ENCODE measurements around the gene DAG1. TPM values are rescaled to one million over a fixed set of nuclear protein-coding genes. Genes with fewer than 3 reads are reported as not detected.

DAG1 gene
- polyA plus RNA-seq, 1 of the 3 experiments (the other 2 are of a cell fraction) = 54.4 TPM

DNA sequence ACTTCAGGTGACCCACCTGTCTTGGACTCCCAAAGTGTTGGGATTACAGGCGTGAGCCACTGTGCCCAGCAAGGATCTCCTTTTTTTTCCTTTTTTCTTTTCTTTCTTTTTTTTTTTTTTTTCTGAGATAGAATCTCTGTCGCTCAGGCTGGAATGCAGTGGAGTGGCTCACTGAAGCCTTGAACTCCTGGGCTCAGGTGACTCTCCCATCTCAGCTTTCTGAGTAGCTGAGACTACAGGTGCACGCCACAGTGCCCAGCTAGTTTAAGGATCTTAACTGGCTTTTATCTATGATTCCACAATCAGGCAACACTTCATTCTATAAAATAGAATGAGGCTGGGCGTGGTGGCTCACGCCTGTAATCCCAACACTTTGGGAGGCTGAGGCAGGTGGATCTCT is 24.7 kb upstream of the DAG1 start (continued):
- TF ChIP-seq, protein P1, sequence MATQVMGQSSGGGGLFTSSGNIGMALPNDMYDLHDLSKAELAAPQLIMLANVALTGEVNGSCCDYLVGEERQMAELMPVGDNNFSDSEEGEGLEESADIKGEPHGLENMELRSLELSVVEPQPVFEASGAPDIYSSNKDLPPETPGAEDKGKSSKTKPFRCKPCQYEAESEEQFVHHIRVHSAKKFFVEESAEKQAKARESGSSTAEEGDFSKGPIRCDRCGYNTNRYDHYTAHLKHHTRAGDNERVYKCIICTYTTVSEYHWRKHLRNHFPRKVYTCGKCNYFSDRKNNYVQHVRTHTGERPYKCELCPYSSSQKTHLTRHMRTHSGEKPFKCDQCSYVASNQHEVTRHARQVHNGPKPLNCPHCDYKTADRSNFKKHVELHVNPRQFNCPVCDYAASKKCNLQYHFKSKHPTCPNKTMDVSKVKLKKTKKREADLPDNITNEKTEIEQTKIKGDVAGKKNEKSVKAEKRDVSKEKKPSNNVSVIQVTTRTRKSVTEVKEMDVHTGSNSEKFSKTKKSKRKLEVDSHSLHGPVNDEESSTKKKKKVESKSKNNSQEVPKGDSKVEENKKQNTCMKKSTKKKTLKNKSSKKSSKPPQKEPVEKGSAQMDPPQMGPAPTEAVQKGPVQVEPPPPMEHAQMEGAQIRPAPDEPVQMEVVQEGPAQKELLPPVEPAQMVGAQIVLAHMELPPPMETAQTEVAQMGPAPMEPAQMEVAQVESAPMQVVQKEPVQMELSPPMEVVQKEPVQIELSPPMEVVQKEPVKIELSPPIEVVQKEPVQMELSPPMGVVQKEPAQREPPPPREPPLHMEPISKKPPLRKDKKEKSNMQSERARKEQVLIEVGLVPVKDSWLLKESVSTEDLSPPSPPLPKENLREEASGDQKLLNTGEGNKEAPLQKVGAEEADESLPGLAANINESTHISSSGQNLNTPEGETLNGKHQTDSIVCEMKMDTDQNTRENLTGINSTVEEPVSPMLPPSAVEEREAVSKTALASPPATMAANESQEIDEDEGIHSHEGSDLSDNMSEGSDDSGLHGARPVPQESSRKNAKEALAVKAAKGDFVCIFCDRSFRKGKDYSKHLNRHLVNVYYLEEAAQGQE (IDR thresholded peaks at IDR 0.05; ENCODE audit: low read depth, low read length) = no peak
- TF ChIP-seq ELF1 (IDR thresholded peaks at IDR 0.05) (no peak), RXRA (IDR thresholded peaks at IDR 0.05; ENCODE audit: borderline replicate concordance, low read depth) (no peak)

DNA sequence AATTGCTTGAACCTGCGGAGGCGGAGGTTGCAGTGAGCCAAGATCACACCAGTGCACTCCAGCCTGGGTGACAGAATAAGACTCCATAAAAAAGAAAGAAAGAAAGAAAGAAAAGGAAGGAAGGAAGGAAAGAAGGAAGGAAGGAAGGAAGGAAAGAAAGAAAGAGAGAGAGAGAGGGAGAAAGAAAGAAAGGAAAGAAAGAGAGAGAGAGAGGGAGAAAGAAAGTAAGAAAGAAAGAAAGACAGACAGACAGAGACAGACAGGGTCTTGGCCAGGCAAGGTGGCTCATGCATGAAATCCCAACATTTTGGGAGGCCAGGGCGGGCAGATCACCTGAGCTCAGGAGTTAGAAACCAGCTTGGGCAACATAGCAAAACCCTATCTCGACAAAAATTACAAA is 16.4 kb upstream of the DAG1 start:
- DNase-seq = no peak
- Histone ChIP-seq H3F3A (replicated peaks; ENCODE audit: insufficient read depth) (peaks cover 5% of the 10 kb centered on the region), H3K4me1 (ENCODE audit: control insufficient read depth in 1 of 2, insufficient read depth in 2 of 2, low read depth in 1 of 2, low read length in 1 of 2) (peaks cover 0 to 7% of the 10 kb centered on the region in 2 experiments; a peak in 1 of 4 replicates), H3K36me3 (replicated peaks in 1 of 2; ENCODE audit: control insufficient read depth in 1 of 2, insufficient read depth in 2 of 2, low read length in 1 of 2) (no peaks in the 10 kb centered on the region), H3K27ac (ENCODE audit: low read depth in 2 of 2, low read length in 1 of 2) (no peak overlapping the region), H3K4me2 (no peak overlapping the region), H3K9me3 (no peaks in the 10 kb centered on the region), H3K79me2 (ENCODE audit: insufficient read depth) (no peaks in the 10 kb centered on the region), H3K9ac (no peak overlapping the region), H3K27me3 (ENCODE audit: insufficient read depth) (no peaks in the 10 kb centered on the region), H3K4me3 (ENCODE audit: low read depth in 2 of 2, low read length in 1 of 2) (no peak overlapping the region), H3K9me2 (no peaks in the 10 kb centered on the region), H4K20me1 (ENCODE audit: insufficient read depth) (no peaks in the 10 kb centered on the region), H2AFZ (ENCODE audit: low read depth) (no peak overlapping the region)
- ChIA-PET POLR2A (no interaction called here), CTCF (interaction anchor here (1.8 kb wide), 1 partner anchor 283 kb away, joined by 5 read pairs; the partner anchor contains the start of gene KLHDC8B)
- WGBS (ENCODE audit: low lambda C conversion rate) = 93% methylated on average over 4 of the region's 4 CpGs
- no peak for TF ChIP-seq JUND (IDR thresholded peaks at IDR 0.05)
- TF ChIP-seq, protein P2, sequence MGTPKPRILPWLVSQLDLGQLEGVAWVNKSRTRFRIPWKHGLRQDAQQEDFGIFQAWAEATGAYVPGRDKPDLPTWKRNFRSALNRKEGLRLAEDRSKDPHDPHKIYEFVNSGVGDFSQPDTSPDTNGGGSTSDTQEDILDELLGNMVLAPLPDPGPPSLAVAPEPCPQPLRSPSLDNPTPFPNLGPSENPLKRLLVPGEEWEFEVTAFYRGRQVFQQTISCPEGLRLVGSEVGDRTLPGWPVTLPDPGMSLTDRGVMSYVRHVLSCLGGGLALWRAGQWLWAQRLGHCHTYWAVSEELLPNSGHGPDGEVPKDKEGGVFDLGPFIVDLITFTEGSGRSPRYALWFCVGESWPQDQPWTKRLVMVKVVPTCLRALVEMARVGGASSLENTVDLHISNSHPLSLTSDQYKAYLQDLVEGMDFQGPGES (IDR thresholded peaks at IDR 0.05; ENCODE audit: low read depth, low read length) = no peak
- TF ChIP-seq RFX5 (IDR thresholded peaks at IDR 0.05; ENCODE audit: low read length) = no peak
- no peak for TF ChIP-seq RXRA (IDR thresholded peaks at IDR 0.05; ENCODE audit: borderline replicate concordance, low read depth)
- TF ChIP-seq SIN3A (IDR thresholded peaks at IDR 0.05; ENCODE audit: borderline replicate concordance, low read depth, low read length) = no peak
- TF ChIP-seq ELF1 (IDR thresholded peaks at IDR 0.05) = no peak
- TF ChIP-seq EP300 (IDR thresholded peaks at IDR 0.05; ENCODE audit: borderline replicate concordance in 1 of 2, low read depth in 1 of 2, low read length in 1 of 2) = no peak
- TF ChIP-seq FOSL2 (IDR thresholded peaks at IDR 0.05; ENCODE audit: borderline replicate concordance, low read depth) = no peak
- no peak for TF ChIP-seq GABPA (IDR thresholded peaks at IDR 0.05; ENCODE audit: low read depth)
- TF ChIP-seq, protein P1 (IDR thresholded peaks at IDR 0.05; ENCODE audit: low read depth, low read length) = no peak
- TF ChIP-seq TCF12 (IDR thresholded peaks at IDR 0.05) = no peak

Measured in SK-N-SH (cell line).